OCI-LY1 (cell line): Measurements from ENCODE around the gene KLF7.

Experiments used
- H2AFZ ChIP-seq: fragments of 200-600 bp; sonication (generic), shearing (Covaris generic); 2 replicates; pipeline ENCODE4 v1.6.0; 2014; ENCODE audit warnings: antibody characterized with exemption, mild to moderate bottlenecking, low read length
- H3F3A ChIP-seq: fragments of 200-600 bp; sonication (generic), shearing (Covaris generic); 2 replicates; pipeline ENCODE4 v1.6.0; 2014; ENCODE audit warnings: mild to moderate bottlenecking, antibody characterized with exemption, low read length, moderate library complexity; ENCODE audit not compliant: insufficient read depth
- H3K27ac ChIP-seq: fragments of 200-600 bp; sonication (generic); 2 replicates; pipeline ENCODE4 v1.5.1; 2014; ENCODE audit warnings: low read length, mixed run types, mild to moderate bottlenecking, low read depth; ENCODE audit not compliant: poor library complexity, severe bottlenecking
- H3K27me3 ChIP-seq: fragments of 200-600 bp; sonication (generic); 2 replicates; pipeline ENCODE4 v1.6.0; 2014; ENCODE audit warnings: antibody characterized with exemption, mild to moderate bottlenecking, low read length, moderate library complexity; ENCODE audit not compliant: insufficient read depth
- H3K36me3 ChIP-seq: fragments of 200-600 bp; sonication (generic); 2 replicates; pipeline ENCODE4 v1.6.1; 2014; ENCODE audit warnings: mild to moderate bottlenecking, antibody characterized with exemption, low read length, moderate library complexity, mixed read lengths; ENCODE audit not compliant: insufficient read depth
- H3K4me1 ChIP-seq: fragments of 200-600 bp; sonication (generic); 2 replicates; pipeline ENCODE4 v1.5.1; 2014; ENCODE audit warnings: mild to moderate bottlenecking, low read length, moderate library complexity; ENCODE audit not compliant: insufficient read depth, severe bottlenecking
- H3K4me2 ChIP-seq: fragments of 200-600 bp; sonication (generic), shearing (Covaris generic); 2 replicates; pipeline ENCODE4 v1.6.1; 2014; ENCODE audit warnings: low read length
- H3K4me3 ChIP-seq: fragments of 200-600 bp; sonication (generic); 2 replicates; pipeline ENCODE4 v1.5.1; 2014; ENCODE audit warnings: low read length, low read depth, mild to moderate bottlenecking, mixed read lengths; ENCODE audit not compliant: poor library complexity, severe bottlenecking
- H3K79me2 ChIP-seq: fragments of 200-600 bp; shearing (Covaris generic); 2 replicates; pipeline ENCODE4 v1.6.1; 2016; ENCODE audit warnings: mixed run types, low read length, mixed read lengths; ENCODE audit not compliant: insufficient read depth
- H3K9ac ChIP-seq: fragments of 200-600 bp; sonication (generic), shearing (Covaris generic); 2 replicates; pipeline ENCODE4 v1.6.1; 2014; ENCODE audit warnings: mild to moderate bottlenecking, low read length, mixed read lengths
- H3K9me2 ChIP-seq: fragments of 200-600 bp; sonication (generic), shearing (Covaris generic); 2 replicates; pipeline ENCODE4 v1.6.1; 2014; ENCODE audit warnings: low read depth, mild to moderate bottlenecking, low read length, mixed read lengths
- H3K9me3 ChIP-seq: fragments of 200-600 bp; shearing (Covaris generic); 2 replicates; pipeline ENCODE4 v1.6.1; 2014; ENCODE audit warnings: low read length, mixed read lengths
- H4K20me1 ChIP-seq: fragments of 200-600 bp; sonication (generic), shearing (Covaris generic); 2 replicates; pipeline ENCODE4 v1.6.0; 2016; ENCODE audit warnings: mild to moderate bottlenecking, low read length; ENCODE audit not compliant: insufficient read depth
- EZH2 ChIP-seq: fragments of 200-600 bp; sonication (generic), shearing (Covaris generic); IDR thresholded peaks from 2 replicates; pipeline ENCODE4 v1.8.0; 2017; ENCODE audit warnings: borderline replicate concordance, mixed run types, mild to moderate bottlenecking, antibody characterized with exemption, low read length, moderate library complexity, mixed read lengths
- TF ChIP-seq, protein P1 (sequence below): fragments of 200-600 bp; sonication (generic), shearing (Covaris generic); IDR thresholded peaks from 2 replicates; pipeline ENCODE4 v1.5.1; 2017; ENCODE audit warnings: mild to moderate bottlenecking, antibody characterized with exemption, low read length, moderate library complexity, mixed read lengths

Gene KLF7

DNA sequence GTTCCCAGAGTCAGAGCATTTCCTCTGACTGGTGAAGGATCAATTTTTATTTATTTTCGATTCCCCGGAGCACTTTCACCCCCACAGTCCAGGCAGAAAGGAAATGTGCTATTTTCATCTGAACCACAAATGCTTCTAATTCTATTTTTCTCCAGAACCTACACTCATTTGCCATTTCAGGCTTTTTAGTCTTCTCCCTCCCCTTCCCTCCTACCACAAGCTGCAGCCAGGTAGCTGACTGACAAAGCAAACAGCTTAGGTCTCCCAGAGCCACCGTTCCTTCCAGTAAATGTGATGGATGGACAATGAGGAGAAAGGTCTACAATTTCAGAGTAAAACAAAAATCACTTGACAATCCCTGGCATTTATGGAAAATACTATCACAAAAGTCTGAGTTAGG, 76.9 kb downstream of the KLF7 start:
- Histone ChIP-seq H3K36me3 (no peaks in the 10 kb centered on the region), H3K4me3 (no peak overlapping the region), H4K20me1 (no peaks in the 10 kb centered on the region), H3K4me2 (no peak overlapping the region), H3K9ac (no peak overlapping the region), H3K9me3 (no peaks in the 10 kb centered on the region), H3K9me2 (no peaks in the 10 kb centered on the region), H3K27me3 (0 out of 2 replicates have a peak, but pooled peaks cover 5% of the 10 kb centered on the region), H2AFZ (no peak overlapping the region), H3K79me2 (no peaks in the 10 kb centered on the region), H3F3A (no peaks in the 10 kb centered on the region), H3K27ac (no peak overlapping the region), H3K4me1 (no peaks in the 10 kb centered on the region)
- TF ChIP-seq EZH2 = no peak
- TF ChIP-seq, protein P1, sequence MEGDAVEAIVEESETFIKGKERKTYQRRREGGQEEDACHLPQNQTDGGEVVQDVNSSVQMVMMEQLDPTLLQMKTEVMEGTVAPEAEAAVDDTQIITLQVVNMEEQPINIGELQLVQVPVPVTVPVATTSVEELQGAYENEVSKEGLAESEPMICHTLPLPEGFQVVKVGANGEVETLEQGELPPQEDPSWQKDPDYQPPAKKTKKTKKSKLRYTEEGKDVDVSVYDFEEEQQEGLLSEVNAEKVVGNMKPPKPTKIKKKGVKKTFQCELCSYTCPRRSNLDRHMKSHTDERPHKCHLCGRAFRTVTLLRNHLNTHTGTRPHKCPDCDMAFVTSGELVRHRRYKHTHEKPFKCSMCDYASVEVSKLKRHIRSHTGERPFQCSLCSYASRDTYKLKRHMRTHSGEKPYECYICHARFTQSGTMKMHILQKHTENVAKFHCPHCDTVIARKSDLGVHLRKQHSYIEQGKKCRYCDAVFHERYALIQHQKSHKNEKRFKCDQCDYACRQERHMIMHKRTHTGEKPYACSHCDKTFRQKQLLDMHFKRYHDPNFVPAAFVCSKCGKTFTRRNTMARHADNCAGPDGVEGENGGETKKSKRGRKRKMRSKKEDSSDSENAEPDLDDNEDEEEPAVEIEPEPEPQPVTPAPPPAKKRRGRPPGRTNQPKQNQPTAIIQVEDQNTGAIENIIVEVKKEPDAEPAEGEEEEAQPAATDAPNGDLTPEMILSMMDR = no peak

- H3K4me2 ChIP-seq = no peak overlapping the region
- no peak overlapping the region for H2AFZ ChIP-seq
- H3K4me3 ChIP-seq = no peak overlapping the region
- TF ChIP-seq, protein P1 = no peak
- no peak for TF ChIP-seq EZH2
- H3K9me3 ChIP-seq = no peaks in the 10 kb centered on the region
- no peaks in the 10 kb centered on the region for H3K9me2 ChIP-seq
- no peaks in the 10 kb centered on the region for H3F3A ChIP-seq
- H3K79me2 ChIP-seq = no peaks in the 10 kb centered on the region
- no peak overlapping the region for H3K27ac ChIP-seq
- 0 out of 2 replicates have a peak, but pooled peaks cover 5% of the 10 kb centered on the region for H3K27me3 ChIP-seq
- no peaks in the 10 kb centered on the region for H3K36me3 ChIP-seq
- H3K4me1 ChIP-seq = no peaks in the 10 kb centered on the region
- no peaks in the 10 kb centered on the region for H4K20me1 ChIP-seq
- H3K9ac ChIP-seq = no peak overlapping the region
These were observed 77.5 kb downstream of the KLF7 start for GRCh38 chr2:207088276-207088675.

- Histone ChIP-seq H3K79me2 (no peaks in the 10 kb centered on the region), H3K27ac (no peak overlapping the region)
These were observed 78.5 kb downstream of the KLF7 start for GRCh38 chr2:207087046-207087902.

More at GRCh38 chr2:207087046-207087902, 78.5 kb downstream of the KLF7 start:
- H3K9me2 ChIP-seq = no peaks in the 10 kb centered on the region
- H3K27me3 ChIP-seq = 0 out of 2 replicates have a peak, but pooled peaks cover 5% of the 10 kb centered on the region
- no peak overlapping the region for H3K4me2 ChIP-seq
- H3F3A ChIP-seq = no peaks in the 10 kb centered on the region
- TF ChIP-seq EZH2 = no peak
- TF ChIP-seq, protein P1 = no peak
- no peak overlapping the region for H3K4me3 ChIP-seq
- H3K9ac ChIP-seq = no peak overlapping the region
- H2AFZ ChIP-seq = no peak overlapping the region
- no peaks in the 10 kb centered on the region for H3K9me3 ChIP-seq
- H3K4me1 ChIP-seq = no peaks in the 10 kb centered on the region
- no peaks in the 10 kb centered on the region for H3K36me3 ChIP-seq
- H4K20me1 ChIP-seq = no peaks in the 10 kb centered on the region
